ENCODE data around the gene ZNF511.
"Not testable (repeated sequence)": the region's sequence is repeated elsewhere in the genome, so short reads cannot be mapped to it uniquely, and the experiment has no call there.

The ZNF511 gene

DNA sequence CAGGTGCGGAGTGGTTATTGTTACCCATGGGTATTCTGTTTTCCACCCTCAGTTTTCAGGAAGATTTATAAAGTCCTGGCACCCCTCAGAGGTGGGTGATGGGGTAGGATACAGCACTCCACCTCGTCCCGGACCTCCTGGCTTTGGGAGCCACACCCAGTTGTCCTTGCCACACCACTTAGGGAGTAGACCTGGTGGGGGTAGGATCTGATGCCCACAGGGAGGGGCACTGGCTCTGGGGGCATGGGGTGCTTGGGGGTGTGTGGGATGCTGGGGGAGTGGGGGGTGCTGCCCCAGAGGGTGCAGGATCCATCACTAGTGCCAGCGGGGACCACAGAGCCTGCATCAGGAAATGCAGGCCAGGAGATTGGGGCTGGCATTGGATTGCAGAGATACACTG, 4.5 kb downstream of the ZNF511 start:
- DNase-seq (ENCODE audit: low read depth in 2 of 2, low spot score in 1 of 2): no peak

DNA sequence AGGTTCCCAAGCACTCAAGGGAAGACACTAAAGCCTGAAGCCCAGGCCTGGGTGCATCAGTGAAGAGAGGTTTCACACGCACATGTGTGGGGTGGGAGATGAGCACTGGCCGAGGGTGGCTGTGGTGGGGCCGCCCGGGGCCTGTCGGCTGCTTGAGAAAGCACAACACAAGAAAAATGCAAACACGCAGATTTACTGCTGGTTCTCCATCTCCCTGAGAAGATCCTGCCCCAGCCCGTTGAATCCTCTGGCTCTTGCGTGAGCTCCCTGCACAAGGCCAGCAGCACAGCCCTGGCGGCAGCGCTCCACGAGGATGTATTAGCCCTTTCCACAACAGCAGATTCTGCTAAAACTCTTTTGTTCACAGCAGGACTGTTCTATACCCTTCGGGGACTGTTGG, 6.2 kb downstream of the ZNF511 start:
- no peak for DNase-seq (ENCODE audit: low read depth in 2 of 2, low spot score in 1 of 2)

DNA sequence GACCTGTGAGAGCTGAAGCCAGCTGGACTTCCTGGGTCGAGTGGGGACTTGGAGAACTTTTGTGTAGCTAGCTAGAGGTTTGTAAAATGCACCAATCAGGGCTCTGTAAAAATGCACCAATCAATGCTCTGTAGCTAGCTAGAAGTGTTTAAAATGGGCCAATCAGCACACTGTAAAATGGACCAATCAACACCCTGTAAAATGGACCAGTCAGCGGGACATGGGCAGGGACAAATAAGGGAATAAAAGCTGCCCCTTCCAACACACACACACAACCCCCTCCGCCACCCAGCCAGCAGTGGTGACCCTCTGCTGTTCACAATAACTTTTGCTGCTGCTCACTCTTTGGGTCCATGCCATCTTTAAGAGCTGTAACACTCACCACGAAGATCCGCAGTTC, 7.1 kb downstream of the ZNF511 start:
- DNase-seq (ENCODE audit: low read depth in 2 of 2, low spot score in 1 of 2): no peak

DNA sequence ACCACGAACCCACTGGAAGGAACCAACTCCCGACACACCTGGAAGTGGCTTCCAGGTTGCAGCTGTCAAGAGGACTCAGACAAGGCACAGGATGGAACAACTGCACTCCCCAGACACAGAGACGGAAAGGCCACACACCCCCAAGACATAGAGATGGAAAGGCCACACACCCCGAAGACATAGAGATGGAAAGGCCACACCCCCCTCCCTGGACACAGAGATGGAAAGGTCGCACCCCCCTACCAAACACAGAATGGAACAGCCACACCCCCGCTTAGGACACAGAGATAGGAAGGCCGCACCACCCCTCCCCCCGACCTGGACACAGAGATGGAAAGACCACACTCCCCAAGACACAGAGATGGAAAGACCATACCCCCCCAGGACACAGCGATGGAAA, 7.6 kb downstream of the ZNF511 start:
- no peak for DNase-seq (ENCODE audit: low read depth in 2 of 2, low spot score in 1 of 2)

DNA sequence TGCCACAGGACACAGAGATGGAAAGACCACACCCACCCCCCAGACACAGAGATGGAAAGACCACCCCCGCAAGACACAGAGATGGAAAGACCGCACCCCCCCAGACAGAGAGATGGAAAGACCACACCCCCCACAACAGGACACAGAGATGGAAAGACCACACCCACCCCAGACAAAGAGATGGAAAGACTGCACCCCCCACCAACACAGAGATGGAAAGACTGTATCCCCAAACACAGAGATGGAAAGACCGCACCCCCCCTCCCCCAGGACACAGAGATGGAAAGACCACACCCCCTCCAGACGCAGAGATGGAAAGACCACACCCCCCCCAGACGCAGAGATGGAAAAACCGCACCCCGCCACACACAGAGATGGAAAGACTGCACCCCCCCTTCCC, 8.0 kb downstream of the ZNF511 start:
- no peak for DNase-seq (ENCODE audit: low read depth in 2 of 2, low spot score in 1 of 2)

DNA sequence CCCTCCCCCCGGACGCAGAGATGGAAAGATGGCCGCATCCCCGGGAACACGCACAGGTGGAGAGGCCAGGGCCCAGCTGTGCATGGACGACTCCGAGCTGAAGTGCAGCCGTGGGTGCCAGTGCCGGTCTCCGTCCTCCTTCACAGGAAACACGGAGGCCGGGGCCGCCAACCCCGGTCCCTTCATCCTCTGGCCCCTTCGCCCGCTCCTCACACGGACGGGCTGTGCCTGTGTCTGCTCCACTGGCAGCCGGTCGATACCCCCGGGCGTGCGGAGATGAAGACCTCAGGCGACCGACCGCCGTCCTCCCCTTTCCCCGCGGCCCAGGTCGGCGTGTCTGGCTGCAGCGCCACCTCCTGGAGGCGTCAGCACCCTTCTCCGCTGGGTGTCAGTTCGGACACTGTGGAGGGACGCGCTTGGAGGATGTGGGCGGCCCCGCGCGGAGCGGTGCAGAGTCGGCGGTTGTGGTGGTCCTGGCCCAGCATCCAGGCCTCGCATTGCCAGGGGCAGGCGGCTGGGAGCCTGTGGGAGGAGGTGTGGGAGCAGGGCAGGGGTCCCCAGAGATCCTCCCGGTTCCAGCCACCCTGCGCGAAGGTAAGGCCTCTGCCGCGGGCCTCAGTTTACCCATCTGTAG, 9.9 kb downstream of the ZNF511 start:
- no peak for DNase-seq (ENCODE audit: low read depth in 2 of 2, low spot score in 1 of 2)

DNA sequence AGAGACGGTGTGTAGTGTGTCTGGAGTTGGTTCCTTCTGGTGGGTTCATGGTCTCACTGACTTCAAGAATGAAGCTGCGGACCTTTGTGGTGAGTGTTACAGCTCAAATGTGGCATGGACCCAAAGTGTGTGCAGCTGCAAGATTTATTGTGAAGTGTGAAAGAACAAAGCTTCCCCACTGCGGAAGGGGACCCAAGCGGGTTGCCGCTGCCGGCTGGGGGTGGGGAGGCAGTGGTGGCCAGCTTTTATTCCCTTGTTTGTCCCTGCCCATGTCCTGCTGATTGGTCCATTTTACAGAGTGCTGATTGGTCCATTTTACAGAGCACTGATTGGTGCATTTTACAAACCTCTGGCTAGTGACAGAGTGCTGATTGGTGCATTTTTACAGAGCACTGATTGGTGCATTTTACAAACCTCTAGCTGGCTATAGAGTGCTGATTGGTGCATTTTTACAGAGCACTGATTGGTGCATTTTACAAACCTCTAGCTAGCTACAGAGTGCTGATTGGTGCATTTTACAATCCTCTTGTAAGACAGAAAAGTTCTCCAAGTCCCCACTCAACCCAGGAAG, 12.2 kb downstream of the ZNF511 start:
- DNase-seq (ENCODE audit: low read depth in 2 of 2, low spot score in 1 of 2): not testable (repeated sequence)

DNA sequence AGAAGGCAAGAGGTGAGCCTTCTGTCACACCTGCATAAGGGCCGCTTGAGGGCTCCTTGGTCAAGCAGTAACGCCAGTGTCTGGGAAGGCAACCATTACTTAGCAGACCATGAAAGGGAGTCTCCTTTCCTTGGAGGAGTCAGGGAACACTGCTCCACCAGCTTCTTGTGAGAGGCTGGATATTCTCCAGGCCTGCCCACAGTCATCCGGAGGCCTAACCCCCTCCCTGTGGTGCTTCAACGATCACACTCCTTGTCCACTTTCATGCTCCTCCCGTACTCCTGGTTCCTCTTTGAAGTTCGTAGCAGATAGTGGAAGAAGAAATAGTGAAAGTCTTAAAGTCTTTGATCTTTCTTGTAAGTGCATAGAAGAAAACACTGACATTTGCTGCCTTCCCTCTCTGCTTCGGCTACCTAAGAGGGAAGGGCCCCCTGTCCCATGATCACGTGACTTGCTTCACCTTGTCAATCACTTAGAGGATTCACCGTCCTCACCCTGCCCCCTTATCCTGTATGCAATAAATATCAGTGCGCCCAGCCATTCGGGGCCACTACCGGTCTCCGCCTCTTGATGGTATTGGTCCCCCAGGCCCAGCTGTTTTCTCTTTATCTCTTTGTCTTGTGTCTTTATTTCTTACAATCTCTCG, 13.5 kb downstream of the ZNF511 start:
- DNase-seq (ENCODE audit: low read depth in 2 of 2, low spot score in 1 of 2): not testable (repeated sequence)

DNA sequence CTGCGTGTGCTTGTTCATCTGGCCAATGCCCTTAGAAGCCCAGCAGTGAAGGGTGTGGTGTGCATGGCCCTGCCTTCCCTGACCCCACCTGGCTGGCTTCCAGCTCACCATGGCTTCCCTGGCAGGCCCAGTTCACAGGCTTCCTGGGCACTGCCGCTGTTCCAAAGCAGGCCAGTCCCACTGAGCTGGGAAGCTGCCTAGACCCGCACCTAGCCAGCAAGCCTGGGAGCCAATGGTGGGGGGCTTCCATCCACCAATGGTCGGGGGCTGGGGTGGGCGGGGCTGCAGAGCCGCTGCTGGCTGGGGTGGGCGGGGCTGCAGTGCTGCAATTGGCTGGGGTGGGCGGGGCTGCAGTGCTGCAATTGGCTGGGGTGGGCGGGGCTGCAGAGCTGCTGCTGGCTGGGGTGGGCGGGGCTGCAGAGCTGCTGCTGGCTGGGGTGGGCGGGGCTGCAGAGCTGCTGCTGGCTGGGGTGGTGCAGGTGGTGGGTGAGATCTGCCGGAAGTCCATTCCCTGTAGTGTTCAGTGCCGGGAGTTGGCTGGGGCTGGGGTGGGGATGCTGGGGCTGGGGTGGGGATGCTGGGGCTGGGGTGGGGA, 15.6 kb downstream of the ZNF511 start:
- DNase-seq (ENCODE audit: low read depth in 2 of 2, low spot score in 1 of 2): no peak

DNA sequence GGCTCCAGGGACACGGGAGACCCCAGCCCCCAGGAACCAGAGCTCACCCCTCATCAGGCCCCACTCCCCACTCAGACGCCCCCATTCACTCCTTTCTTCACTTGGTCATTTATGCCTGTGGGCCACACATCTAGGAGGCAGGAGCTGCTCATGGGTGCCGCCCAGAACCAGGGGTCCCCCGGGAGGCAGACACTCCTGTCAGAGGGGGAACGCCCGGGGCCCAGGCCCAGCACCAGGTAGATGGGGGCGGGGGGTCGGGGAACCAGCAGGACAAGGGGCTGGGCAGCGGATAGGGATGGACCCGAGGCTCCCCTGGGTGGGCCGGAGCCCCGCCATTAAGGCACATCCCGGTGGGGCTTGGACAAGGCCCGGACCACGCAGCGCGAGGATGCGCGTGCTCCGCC, 16.1 kb downstream of the ZNF511 start:
- DNase-seq (ENCODE audit: low read depth in 2 of 2, low spot score in 1 of 2): no peak

DNA sequence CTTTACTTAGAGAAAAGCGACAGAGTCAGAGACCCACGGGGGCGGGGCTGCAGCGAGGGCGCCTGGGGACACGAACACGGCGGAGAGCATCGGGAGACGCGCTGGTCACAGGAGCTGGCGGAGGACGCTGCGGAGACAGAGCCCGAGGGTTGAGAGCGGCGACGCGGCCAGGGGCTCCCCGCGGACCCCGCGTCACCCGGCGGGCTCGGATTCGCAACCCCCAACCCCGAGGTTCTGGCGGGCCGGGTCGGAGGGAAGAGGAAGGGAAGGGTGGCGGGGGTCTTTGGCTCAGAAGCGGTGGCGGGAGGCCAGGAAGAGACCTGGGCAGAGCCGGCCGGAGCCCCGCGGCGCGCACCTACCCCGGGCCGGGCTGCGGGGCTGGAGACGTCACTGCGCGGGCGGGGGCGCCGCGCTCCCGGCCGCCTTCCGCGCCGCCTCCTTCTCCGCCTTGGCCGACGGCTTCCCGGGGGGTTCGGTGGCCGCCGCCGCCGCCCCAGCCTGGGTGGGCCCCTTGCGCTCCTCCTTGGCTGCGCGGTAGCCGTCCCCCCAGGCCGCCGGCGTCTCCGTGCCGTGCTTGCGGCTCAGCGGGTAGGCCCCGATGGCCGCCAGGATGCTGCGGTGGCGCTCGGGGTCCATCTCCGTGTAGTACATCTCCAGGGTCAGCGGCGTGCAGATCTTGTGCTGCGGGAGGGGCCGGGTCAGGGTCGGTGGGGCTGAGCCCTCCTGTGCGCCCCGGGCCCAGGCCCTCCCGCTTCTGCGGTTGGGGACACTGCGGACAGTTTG, 16.9 kb downstream of the ZNF511 start:
- no peak for DNase-seq (ENCODE audit: low read depth in 2 of 2, low spot score in 1 of 2)

DNA sequence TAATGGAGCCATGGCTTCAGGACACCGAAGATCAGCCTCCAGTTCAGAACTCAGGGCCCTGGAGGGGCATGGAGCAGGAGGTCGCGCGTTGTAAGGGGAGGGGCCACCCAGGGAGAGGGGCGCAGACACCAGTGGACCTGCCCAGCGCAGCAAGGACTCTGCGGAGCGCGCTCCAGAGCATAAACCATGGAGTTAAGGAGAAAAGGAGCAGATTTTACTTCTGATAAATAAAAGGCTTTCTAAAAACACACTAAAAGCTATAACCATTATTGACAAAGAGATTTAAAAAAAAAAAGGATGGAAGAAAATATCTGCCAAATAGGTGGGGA, 17.5 kb downstream of the ZNF511 start:
- DNase-seq (ENCODE audit: low read depth in 2 of 2, low spot score in 1 of 2): no peak

DNA sequence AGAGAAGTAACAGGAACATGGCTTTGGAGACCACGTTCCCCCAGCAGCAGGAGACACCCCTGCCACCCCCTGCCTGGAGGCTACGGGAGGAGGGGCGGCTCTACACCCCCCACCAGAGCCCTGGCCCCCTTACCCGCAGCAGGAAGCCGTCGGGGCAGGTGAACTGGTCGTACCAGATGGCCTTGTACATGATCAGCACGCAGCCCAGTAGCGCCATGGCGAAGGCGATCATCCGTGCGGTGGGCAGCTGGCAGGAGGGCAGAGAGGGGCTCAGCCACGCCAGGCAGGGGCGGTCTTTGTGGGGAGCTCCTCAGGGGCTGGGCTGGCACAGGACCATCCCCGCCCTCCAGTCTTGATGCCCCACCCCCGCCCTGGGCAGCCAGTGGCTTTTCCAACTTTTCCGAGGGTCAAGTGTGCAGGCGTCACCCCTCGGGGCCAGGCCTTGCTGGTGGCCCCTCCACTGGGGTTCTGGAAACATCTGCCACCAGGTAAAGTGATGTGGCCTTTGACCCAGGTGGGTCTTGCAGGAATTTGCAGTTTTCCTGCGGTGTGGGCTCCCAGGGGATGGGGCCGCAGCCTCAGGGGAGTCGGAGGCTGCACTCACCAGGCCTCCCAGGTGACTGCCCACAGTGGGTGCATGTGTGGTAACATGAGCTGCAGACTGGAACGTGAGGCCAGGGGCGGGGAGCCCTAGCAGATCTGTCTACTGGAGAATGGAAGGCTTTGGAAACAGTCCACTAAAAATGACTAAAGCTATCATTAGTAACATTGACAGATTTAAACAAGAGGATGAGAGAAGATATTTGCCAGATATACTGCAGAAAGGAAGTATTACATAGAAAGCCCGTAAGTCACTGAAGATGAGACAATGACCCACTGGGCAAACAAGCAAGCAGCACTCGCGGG, 18.3 kb downstream of the ZNF511 start:
- no peak for DNase-seq (ENCODE audit: low read depth in 2 of 2, low spot score in 1 of 2)

DNA sequence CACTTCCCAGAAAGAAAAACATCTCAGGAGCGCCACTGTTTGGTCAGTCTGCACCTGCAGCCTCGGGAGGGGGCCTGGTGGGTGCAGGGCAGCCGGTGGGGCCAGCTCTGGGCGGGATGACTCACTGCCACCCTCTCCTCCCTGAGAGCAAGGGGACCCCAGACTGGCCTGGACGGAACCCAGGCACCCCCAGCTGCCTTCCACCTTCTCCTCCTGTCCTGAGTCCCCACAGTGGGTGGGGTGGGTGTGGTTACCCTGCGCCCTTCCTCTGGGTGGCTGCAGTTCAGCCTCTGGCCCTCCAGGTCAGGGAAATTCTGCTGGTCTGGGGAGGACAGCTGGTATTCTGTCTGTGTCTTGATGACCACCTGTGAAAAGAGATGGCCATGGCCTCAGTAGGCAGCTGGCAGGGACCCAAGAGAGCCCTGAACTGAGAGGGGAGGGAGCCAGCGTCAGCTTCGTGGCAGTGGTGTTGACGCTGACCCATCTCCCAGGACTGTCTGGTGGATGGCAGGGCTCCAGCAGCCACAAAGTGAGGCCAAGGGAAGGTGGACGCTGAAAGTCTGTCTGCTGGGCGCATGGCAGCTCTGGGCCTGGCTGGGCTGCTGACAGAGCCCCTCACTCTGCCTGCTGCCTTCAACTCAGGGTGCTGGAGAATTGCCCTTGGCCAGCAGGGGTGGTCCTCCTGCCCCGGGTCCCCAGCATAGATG, 19.1 kb downstream of the ZNF511 start:
- DNase-seq (ENCODE audit: low read depth in 2 of 2, low spot score in 1 of 2): no peak

DNA sequence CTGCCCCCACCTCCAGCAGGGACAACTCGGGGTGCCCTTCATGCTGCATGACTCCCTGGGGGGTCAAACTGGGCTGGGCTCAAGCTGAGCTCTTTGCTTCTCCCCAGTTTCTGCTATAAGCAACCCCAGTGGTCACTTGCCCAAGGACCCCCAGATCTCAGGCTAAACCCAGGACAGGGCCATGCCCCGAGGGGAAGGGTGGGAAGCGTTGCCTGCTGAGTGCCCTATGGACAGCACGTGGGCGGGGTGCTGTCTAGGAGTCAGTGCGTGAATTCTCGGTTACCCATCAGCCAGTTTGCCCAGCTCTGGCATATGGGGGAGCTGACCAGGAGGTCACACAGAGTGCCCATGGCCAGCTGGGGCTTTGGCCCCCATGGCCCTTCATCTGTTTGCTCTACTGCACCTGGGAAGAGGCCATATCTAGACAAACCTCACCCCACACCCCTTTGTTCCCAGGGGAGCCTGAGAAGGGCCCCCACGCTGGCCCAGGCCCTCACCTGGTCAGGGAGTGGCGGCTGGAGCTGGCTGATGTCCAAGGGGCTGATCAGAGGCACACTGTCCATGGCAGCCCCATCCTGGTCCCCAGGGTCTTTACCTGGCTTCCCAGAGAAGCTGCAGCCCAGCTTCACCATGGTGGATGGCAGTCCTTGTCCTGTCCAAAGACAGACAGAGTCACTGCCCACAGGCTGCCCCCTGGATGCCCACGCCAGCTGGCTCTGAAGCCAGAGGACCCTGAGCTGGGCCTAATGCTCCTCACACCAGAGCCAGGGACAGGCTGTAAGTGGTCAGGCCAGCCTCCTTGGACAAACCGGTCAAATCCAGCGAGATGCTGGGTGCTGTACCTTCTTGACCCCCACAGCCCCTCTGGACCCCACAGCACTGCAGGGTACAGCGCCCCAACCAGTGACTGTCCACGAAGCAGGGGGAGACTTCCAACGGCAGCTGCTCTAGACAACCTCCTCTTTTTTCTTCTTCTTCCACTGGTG, 19.9 kb downstream of the ZNF511 start:
- DNase-seq (ENCODE audit: low read depth in 2 of 2, low spot score in 1 of 2): no peak

DNA sequence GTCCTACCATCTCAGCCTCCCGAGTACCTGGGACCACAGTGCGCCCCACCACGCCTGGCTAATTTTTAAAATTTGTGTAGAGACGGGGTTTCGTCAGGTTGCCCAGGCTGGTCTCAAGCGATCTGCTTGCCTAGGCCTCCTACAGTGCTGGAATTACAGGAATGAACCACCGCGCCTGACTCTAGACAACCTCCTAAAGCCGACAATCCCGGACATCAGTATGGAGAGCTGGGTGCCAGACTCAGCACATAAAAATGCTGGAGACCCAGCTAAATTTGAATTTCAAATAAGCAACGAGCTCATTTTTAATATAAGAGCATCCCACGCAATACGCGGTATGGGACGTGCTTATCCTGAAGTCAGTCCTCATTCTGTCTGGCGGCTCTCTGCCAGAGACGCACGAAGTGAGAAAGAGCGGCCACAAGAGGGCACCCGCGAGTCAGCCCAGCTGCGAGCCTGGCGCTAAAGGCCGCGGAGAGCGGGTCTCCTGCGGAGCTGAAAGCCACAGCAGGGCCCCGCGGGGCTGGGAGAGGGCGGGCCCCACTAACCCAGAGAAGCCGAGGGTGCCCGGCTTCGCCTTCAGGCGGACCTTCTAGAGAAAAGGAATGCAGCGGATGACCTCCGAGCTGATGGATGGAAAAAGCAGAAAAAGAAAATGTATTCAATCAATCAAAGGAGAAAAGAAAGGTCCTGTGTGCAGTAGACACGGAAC, 20.9 kb downstream of the ZNF511 start:
- peak; percentile 68 to 82 for DNase-seq (ENCODE audit: low read depth in 2 of 2, low spot score in 1 of 2)

DNA sequence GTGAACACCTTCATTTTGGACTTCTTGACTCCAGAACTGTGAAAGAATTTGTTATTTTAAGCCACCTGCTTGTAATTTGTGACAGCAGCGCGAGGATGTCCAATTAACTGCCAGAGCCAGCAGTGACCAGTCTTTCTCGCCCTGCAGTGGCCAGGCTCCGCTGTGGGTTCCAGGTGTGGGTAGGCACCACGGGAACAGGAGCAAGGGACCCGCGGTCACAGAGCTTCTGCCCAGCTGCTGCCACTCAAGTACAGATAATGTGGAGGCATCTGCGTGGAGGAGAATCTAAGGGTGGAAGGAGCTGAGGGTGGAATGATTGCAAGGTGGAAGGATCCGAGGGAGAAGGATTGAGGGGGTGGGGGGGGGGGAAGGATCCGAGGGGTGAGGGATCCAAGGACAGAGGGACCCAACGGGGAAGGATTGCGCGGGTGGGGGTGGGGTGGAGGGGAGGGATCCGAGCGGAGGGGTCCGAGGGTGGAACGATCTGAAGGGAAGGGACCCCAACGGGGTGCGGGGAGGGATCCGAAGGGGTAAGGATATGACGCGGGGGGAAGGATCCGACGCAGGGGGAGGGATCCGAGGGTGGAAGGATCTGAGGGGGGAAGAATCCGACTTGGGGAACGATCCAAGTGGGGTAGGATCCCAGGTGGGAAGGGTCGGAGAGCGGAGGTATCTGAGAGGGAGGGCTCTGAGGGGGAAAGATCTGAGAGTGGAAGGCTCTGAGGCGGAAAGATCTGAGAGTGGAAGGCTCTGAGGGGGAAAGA, 24.4 kb downstream of the ZNF511 start:
- no peak for DNase-seq (ENCODE audit: low read depth in 2 of 2, low spot score in 1 of 2)

All from stimulated activated CD8-positive, alpha-beta memory T cell treated with anti-CD3 and anti-CD28 coated beads, Interleukin-4, amount 100 ng/mL, for 4 hours (primary cell).